Neural cell (in vitro differentiated cells): ENCODE results near the gene RAB11FIP5.

ENCODE experiments used
- CTCF ChIP-seq: fragments of 450-650 bp; IDR thresholded peaks from 2 replicates; pipeline ENCODE4 v1.5.1; 2014; ENCODE audit warnings: antibody characterized with exemption, mild to moderate bottlenecking, moderate library complexity; ENCODE audit not compliant: poor library complexity, severe bottlenecking
- MXI1 ChIP-seq: fragments of 450-650 bp; conservative IDR thresholded peaks from 2 replicates; pipeline ENCODE4 v1.6.1; 2014; ENCODE audit warnings: antibody characterized with exemption, mild to moderate bottlenecking; ENCODE audit not compliant: poor library complexity, severe bottlenecking
- TAF1 ChIP-seq: IDR thresholded peaks from 2 replicates; pipeline ENCODE4 v1.6.1; 2012; ENCODE audit warnings: low read depth

DNA sequence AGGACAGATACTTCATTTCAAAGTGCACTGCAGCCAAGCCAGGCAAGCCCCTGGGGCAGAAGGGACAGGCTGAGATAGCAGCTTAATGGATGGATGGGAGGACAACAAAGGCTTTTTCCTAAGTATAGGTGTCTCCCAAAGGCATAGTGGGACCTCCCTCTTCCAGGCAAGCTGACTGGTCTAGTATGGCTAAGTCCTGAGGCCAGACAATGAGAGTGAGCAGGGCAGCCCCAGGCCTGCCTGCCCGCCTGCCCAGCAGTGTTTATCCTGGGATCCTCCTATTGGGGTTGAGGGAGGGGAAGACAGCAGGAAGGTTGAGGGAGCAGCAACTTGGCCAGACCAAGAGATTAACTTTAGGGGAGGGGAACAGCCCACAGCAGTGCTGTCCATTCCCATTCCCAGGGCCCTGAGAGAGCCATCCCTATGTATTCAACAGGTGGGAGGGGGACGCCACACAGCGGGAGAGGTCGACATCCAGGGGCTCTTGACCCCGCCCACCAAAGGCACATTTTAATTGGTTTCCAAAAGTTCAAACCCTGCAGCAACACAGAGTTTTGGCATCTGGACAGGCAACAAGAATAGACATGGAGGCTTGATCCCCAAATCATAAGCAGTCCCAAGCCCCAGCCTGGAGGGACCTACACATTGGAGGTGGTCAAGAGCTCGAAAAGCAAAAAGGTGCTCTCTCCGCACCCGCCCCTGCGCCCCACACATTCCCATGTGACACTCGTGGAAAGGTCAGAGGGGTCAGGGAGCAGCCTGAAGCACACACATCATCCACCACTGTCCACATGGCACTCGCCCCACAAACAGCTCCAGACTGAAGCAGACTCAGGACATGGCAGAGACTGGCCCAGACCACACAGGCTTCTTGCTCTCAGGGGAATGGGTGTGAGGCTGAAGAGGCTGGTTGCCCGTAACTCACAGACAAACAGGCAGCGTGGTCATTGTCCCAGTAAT is 38.4 kb downstream of the RAB11FIP5 start:
- TF ChIP-seq CTCF (no peak), TAF1 (no peak), MXI1 (no peak)
